Gastrocnemius medialis (tissue), 4 donors: Measurements from ENCODE around the gene PRRT1B. TPM values are rescaled to one million over a fixed set of nuclear protein-coding genes. Genes with fewer than 3 reads are reported as not detected.

ENCODE experiments used
- ATAC-seq, 2 donors: fragments of 150-250 bp; one replicate each; pipeline ENCODE4 v1.9.1; 2016
- DNase-seq, 2 donors: peaks; one replicate each; pipeline ENCODE4 v3.0.0-alpha.2; 2019
- H3K27ac ChIP-seq, 4 donors: fragments of 200-600 bp; sonication (generic); 1 replicate in 1 of 4; 2 replicates in 3 of 4; pipeline ENCODE4 v1.5.1; 2016 to 2018; ENCODE audit warnings: mild to moderate bottlenecking in 2 of 4, moderate library complexity in 1 of 4
- H3K27me3 ChIP-seq, 3 donors: fragments of 200-600 bp; sonication (generic) in 2 of 3; 1 replicate in 1 of 3; 2 replicates in 2 of 3; pipeline versions ENCODE4 v1.5.1 to v1.6.0; 2016 to 2019; ENCODE audit warnings: mild to moderate bottlenecking in 1 of 3, moderate library complexity in 1 of 3
- H3K36me3 ChIP-seq, 2 donors: fragments of 200-600 bp; sonication (generic) in 1 of 2; one replicate each; pipeline ENCODE4 v1.5.1; 2017 to 2018
- H3K4me1 ChIP-seq, 2 donors: fragments of 200-600 bp; sonication (generic) in 1 of 2; one replicate each; pipeline ENCODE4 v1.5.1; 2016 to 2017; ENCODE audit warnings: mild to moderate bottlenecking in 2 of 2
- H3K4me3 ChIP-seq, 4 donors: fragments of 200-600 bp; sonication (generic) in 3 of 4; 1 replicate in 1 of 4; 2 replicates in 3 of 4; pipeline ENCODE4 v1.5.1; 2016 to 2019; ENCODE audit warnings: mild to moderate bottlenecking in 2 of 4
- H3K9me3 ChIP-seq, 3 donors: fragments of 200-600 bp; sonication (generic) in 2 of 3; 1 replicate in 1 of 3; 2 replicates in 2 of 3; pipeline ENCODE4 v1.5.1; 2016 to 2019
- POLR2A ChIP-seq, 2 donors: fragments of 450-650 bp; IDR thresholded peaks; one replicate each; pipeline ENCODE4 v1.6.1; 2017; ENCODE audit warnings: antibody characterized with exemption in 2 of 2, mild to moderate bottlenecking in 2 of 2, moderate library complexity in 2 of 2
- in situ Hi-C, 4 donors: fragments of 200-750 bp; cut with MboI; loops; one replicate each; pipeline versions ENCODE4 v1.15.0 to v1.8.0; 2017; ENCODE audit warnings: low sequenced_read_pairs in 4 of 4
- intact Hi-C: fragments of 100-400 bp; cut with DNase I; formaldehyde crosslinking; loops from one replicate; pipeline ENCODE4 v1.15.1; 2023; ENCODE audit warnings: low total_unique reads
- total RNA-seq, 4 donors: library from RNA; depleted of rRNA; stranded (reverse); fragments of >200 nt; gene quantifications; one replicate each; pipeline versions ENCODE4 v1.1.0 to v1.2.3, GENCODE V29; 2016
- TF ChIP-seq, protein P1 (sequence below), 5 experiments: fragments of 450-650 bp in 3 of 5; fragments of 200-600 bp in 2 of 5; sonication (generic) in 2 of 5; IDR thresholded peaks in 4 of 5; conservative IDR thresholded peaks in 1 of 5; 1 replicate in 4 of 5; 2 replicates in 1 of 5; pipeline ENCODE4 v1.5.1; 2016 to 2019; ENCODE audit warnings: antibody characterized with exemption in 5 of 5, mild to moderate bottlenecking in 3 of 5, moderate library complexity in 3 of 5

Gene PRRT1B
- total RNA-seq, 4 donors from 2014 or later, result not detected

GRCh38 chr9:131524665-131525315, 20.5 kb upstream of the PRRT1B start:
- ATAC-seq (no peak), DNase-seq (no peak)
- intact Hi-C loops (no loop called here), in situ Hi-C loops (no loop called here)
- H3K36me3 ChIP-seq, result peaks cover 0 to 99% of the 10 kb centered on the region in 2 donors
- no peak for TF ChIP-seq POLR2A (IDR thresholded peaks at IDR 0.05)
- TF ChIP-seq, protein P1, sequence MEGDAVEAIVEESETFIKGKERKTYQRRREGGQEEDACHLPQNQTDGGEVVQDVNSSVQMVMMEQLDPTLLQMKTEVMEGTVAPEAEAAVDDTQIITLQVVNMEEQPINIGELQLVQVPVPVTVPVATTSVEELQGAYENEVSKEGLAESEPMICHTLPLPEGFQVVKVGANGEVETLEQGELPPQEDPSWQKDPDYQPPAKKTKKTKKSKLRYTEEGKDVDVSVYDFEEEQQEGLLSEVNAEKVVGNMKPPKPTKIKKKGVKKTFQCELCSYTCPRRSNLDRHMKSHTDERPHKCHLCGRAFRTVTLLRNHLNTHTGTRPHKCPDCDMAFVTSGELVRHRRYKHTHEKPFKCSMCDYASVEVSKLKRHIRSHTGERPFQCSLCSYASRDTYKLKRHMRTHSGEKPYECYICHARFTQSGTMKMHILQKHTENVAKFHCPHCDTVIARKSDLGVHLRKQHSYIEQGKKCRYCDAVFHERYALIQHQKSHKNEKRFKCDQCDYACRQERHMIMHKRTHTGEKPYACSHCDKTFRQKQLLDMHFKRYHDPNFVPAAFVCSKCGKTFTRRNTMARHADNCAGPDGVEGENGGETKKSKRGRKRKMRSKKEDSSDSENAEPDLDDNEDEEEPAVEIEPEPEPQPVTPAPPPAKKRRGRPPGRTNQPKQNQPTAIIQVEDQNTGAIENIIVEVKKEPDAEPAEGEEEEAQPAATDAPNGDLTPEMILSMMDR (IDR thresholded peaks at IDR 0.05 in 4 of 5, conservative IDR thresholded peaks at IDR 0.05 in 1 of 5), result no peak
- no peaks in the 10 kb centered on the region for H3K9me3 ChIP-seq
- no peak overlapping the region for H3K4me3 ChIP-seq
- H3K27me3 ChIP-seq, result no peaks in the 10 kb centered on the region
- peaks cover 1 to 2% of the 10 kb centered on the region in 2 donors for H3K4me1 ChIP-seq
- no peak overlapping the region for H3K27ac ChIP-seq

GRCh38 chr9:131525643-131526565, 19.4 kb upstream of the PRRT1B start:
- in situ Hi-C loops (no loop called here), intact Hi-C loops (no loop called here)
- Histone ChIP-seq H3K4me3 (no peak overlapping the region), H3K36me3 (peaks cover 0 to 89% of the 10 kb centered on the region in 2 donors), H3K4me1 (peaks cover 9 to 10% of the 10 kb centered on the region in 2 donors), H3K27ac (no peak overlapping the region), H3K9me3 (no peaks in the 10 kb centered on the region), H3K27me3 (no peaks in the 10 kb centered on the region)
- TF ChIP-seq, protein P1 (IDR thresholded peaks at IDR 0.05 in 4 of 5, conservative IDR thresholded peaks at IDR 0.05 in 1 of 5), result no peak
- no peak for TF ChIP-seq POLR2A (IDR thresholded peaks at IDR 0.05)
- DNase-seq (no peak), ATAC-seq (no peak)

DNA sequence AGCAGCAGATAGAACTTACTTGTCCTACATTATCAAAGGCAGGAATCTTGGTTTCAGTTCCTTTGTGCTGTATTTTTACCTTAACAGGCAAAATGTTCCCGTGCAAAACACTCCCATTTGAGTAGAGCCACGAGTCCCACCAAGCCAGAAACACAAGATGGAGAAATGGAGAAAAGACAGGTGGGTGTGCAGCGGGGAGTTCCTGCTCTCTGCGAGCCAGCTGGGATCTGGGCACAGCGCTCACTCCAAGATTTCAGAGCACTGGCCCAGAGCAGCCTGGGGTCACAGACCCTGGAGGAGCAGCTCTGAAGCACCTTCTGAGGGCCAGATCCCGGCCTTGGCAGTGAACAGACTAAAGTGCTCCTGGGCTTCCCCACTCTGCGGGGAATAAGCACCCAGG, 17.1 kb upstream of the PRRT1B start:
- no peak for ATAC-seq
- no peak for TF ChIP-seq POLR2A (IDR thresholded peaks at IDR 0.05)
- TF ChIP-seq, protein P1 (IDR thresholded peaks at IDR 0.05 in 4 of 5, conservative IDR thresholded peaks at IDR 0.05 in 1 of 5), result no peak
- DNase-seq, result no peak
- in situ Hi-C loops, result no loop called here
- H3K27me3 ChIP-seq, result no peaks in the 10 kb centered on the region
- peaks cover 13 to 14% of the 10 kb centered on the region in 2 donors for H3K4me1 ChIP-seq
- no peak overlapping the region for H3K27ac ChIP-seq
- H3K36me3 ChIP-seq, result peaks cover 0 to 66% of the 10 kb centered on the region in 2 donors
- H3K4me3 ChIP-seq, result no peak overlapping the region
- H3K9me3 ChIP-seq, result no peaks in the 10 kb centered on the region
- intact Hi-C loops, result no loop called here

GRCh38 chr9:131528886-131529505, 16.3 kb upstream of the PRRT1B start:
- no peak for ATAC-seq
- Histone ChIP-seq H3K36me3 (peaks cover 0 to 58% of the 10 kb centered on the region in 2 donors), H3K9me3 (no peaks in the 10 kb centered on the region), H3K27ac (no peak overlapping the region), H3K4me1 (peaks cover 13 to 14% of the 10 kb centered on the region in 2 donors), H3K27me3 (no peaks in the 10 kb centered on the region), H3K4me3 (no peak overlapping the region)
- no peak for DNase-seq
- intact Hi-C loops (no loop called here), in situ Hi-C loops (no loop called here)
- no peak for TF ChIP-seq POLR2A (IDR thresholded peaks at IDR 0.05)
- TF ChIP-seq, protein P1 (IDR thresholded peaks at IDR 0.05 in 4 of 5, conservative IDR thresholded peaks at IDR 0.05 in 1 of 5), result no peak
